SK-N-MC (cell line): ENCODE measurements around the gene CXCR6.

Experiments used
- DNase-seq: peaks from one replicate; pipeline ENCODE4 v3.0.0-alpha.2; 2011; ENCODE audit warnings: low read depth, low spot score
- H3K27ac ChIP-seq: fragments of 200-600 bp; sonication (generic); 2 replicates; pipeline ENCODE4 v1.5.1; 2016; ENCODE audit warnings: mixed run types
- H3K36me3 ChIP-seq: fragments of 200-600 bp; sonication (generic); 2 replicates; pipeline ENCODE4 v1.6.1; 2017; ENCODE audit warnings: antibody characterized with exemption, low read length, mixed read lengths; ENCODE audit not compliant: insufficient read depth
- H3K4me3 ChIP-seq: fragments of 200-600 bp; sonication (generic); 2 replicates; pipeline ENCODE4 v1.5.1; 2016
- H3K9ac ChIP-seq: fragments of 200-600 bp; sonication (generic); 2 replicates; pipeline ENCODE4 v1.8.0; 2017; ENCODE audit warnings: mixed run types, mixed read lengths; ENCODE audit not compliant: insufficient read length
- H3K9me3 ChIP-seq: fragments of 200-600 bp; sonication (generic); 2 replicates; pipeline ENCODE4 v1.6.1; 2017; ENCODE audit warnings: low read depth, mild to moderate bottlenecking, antibody characterized with exemption, low read length, moderate library complexity, mixed read lengths
- EZH2 ChIP-seq: fragments of 200-600 bp; sonication (generic); IDR thresholded peaks from one replicate; pipeline ENCODE4 v1.6.1; 2017; ENCODE audit warnings: antibody characterized with exemption
- FOXP2 ChIP-seq: optimal IDR thresholded peaks from 2 replicates; pipeline ENCODE3; 2011; ENCODE audit warnings: mild to moderate bottlenecking, moderate library complexity; ENCODE audit not compliant: insufficient read depth; ENCODE audit errors: extremely low read length, control extremely low read depth
- POLR2AphosphoS5 ChIP-seq: IDR thresholded peaks from 2 replicates; pipeline ENCODE4 v1.6.1; 2012; ENCODE audit warnings: mild to moderate bottlenecking, low read depth, low read length, borderline replicate concordance

The CXCR6 gene

GRCh38 chr3:45965653-45966052 lies 22.4 kb downstream of the CXCR6 start:
- Histone ChIP-seq H3K4me3 (no peak overlapping the region), H3K9ac (no peak overlapping the region), H3K36me3 (peaks cover 6% of the 10 kb centered on the region), H3K9me3 (no peaks in the 10 kb centered on the region), H3K27ac (no peak overlapping the region)
- no peak for TF ChIP-seq FOXP2
- no peak for TF ChIP-seq POLR2AphosphoS5
- no peak for TF ChIP-seq EZH2
- no peak for DNase-seq

- Histone ChIP-seq H3K4me3 (no peak overlapping the region), H3K36me3 (peaks cover 2% of the 10 kb centered on the region; the same call in 1 of the 2 replicates), H3K27ac (no peak overlapping the region), H3K9me3 (no peaks in the 10 kb centered on the region), H3K9ac (no peak overlapping the region)
- DNase-seq, result no peak
- TF ChIP-seq FOXP2 (no peak), POLR2AphosphoS5 (no peak), EZH2 (no peak)
These were observed 23.1 kb downstream of the CXCR6 start for GRCh38 chr3:45966371-45966791.

- no peak for TF ChIP-seq FOXP2
- no peak for TF ChIP-seq POLR2AphosphoS5
- TF ChIP-seq EZH2, result no peak
- peaks cover 2% of the 10 kb centered on the region; the same call in 1 of the 2 replicates for H3K36me3 ChIP-seq
- H3K9ac ChIP-seq, result no peak overlapping the region
- H3K9me3 ChIP-seq, result no peaks in the 10 kb centered on the region
- no peak overlapping the region for H3K27ac ChIP-seq
- no peak for DNase-seq
- no peak overlapping the region for H3K4me3 ChIP-seq
These were observed 23.8 kb downstream of the CXCR6 start for GRCh38 chr3:45966950-45967640.

GRCh38 chr3:45967724-45968123 lies 24.5 kb downstream of the CXCR6 start:
- Histone ChIP-seq H3K9ac (no peak overlapping the region), H3K27ac (no peak overlapping the region), H3K9me3 (no peaks in the 10 kb centered on the region), H3K36me3 (peaks cover 2% of the 10 kb centered on the region; the same call in 1 of the 2 replicates), H3K4me3 (no peak overlapping the region)
- TF ChIP-seq POLR2AphosphoS5 (no peak), FOXP2 (no peak), EZH2 (no peak)
- DNase-seq, result no peak

- Histone ChIP-seq H3K4me3 (no peak overlapping the region), H3K9ac (no peak overlapping the region), H3K27ac (no peak overlapping the region), H3K9me3 (no peaks in the 10 kb centered on the region), H3K36me3 (peaks cover 2% of the 10 kb centered on the region; the same call in 1 of the 2 replicates)
- DNase-seq, result no peak
- TF ChIP-seq EZH2, result no peak
- TF ChIP-seq FOXP2, result no peak
- TF ChIP-seq POLR2AphosphoS5, result no peak
These were observed 24.9 kb downstream of the CXCR6 start for GRCh38 chr3:45968149-45968548.

- Histone ChIP-seq H3K36me3 (peaks cover 2% of the 10 kb centered on the region; the same call in 1 of the 2 replicates), H3K9me3 (no peaks in the 10 kb centered on the region), H3K9ac (no peak overlapping the region), H3K4me3 (no peak overlapping the region), H3K27ac (no peak overlapping the region)
- no peak for TF ChIP-seq FOXP2
- no peak for TF ChIP-seq POLR2AphosphoS5
- TF ChIP-seq EZH2, result no peak
- DNase-seq, result no peak
These were observed 25.4 kb downstream of the CXCR6 start for GRCh38 chr3:45968706-45969105.

GRCh38 chr3:45969116-45969515 lies 25.9 kb downstream of the CXCR6 start:
- H3K36me3 ChIP-seq, result peaks cover 2% of the 10 kb centered on the region; the same call in 1 of the 2 replicates
- DNase-seq, result no peak
- H3K9ac ChIP-seq, result no peak overlapping the region
- H3K9me3 ChIP-seq, result no peaks in the 10 kb centered on the region
- no peak overlapping the region for H3K4me3 ChIP-seq
- no peak overlapping the region for H3K27ac ChIP-seq
- TF ChIP-seq FOXP2, result no peak
- no peak for TF ChIP-seq EZH2
- no peak for TF ChIP-seq POLR2AphosphoS5

- Histone ChIP-seq H3K9me3 (no peaks in the 10 kb centered on the region), H3K9ac (no peak overlapping the region), H3K27ac (no peak overlapping the region), H3K36me3 (peaks cover 2% of the 10 kb centered on the region; the same call in 1 of the 2 replicates), H3K4me3 (no peak overlapping the region)
- TF ChIP-seq EZH2, result no peak
- TF ChIP-seq POLR2AphosphoS5, result no peak
- no peak for TF ChIP-seq FOXP2
- DNase-seq, result no peak
These were observed 26.7 kb downstream of the CXCR6 start for GRCh38 chr3:45969953-45970352.
